Endothelial cell of umbilical vein (primary cell): ENCODE measurements around the gene FRS3. TPM values are rescaled to one million over a fixed set of nuclear protein-coding genes. Genes with fewer than 3 reads are reported as not detected.

Experiments used
- BruUV-seq: library from RNA; stranded (reverse); fragments of 400-500 nt; replicated peaks from 2 replicates; lab custom pipeline; 2021; lab: Mats Ljungman, UMichigan
- CTCF ChIA-PET: fragments of 300-600, 350-600 bp; sonication (Branson Sonifier 250); formaldehyde crosslinking; loops from one replicate; lab custom pipeline; 2021; ENCODE audit warnings: antibody characterized with exemption, inconsistent platforms; lab: Charles Lee
- POLR2A ChIA-PET: fragments of 300-600, 350-600 bp; sonication (Branson Sonifier 250); formaldehyde crosslinking; loops from one replicate; lab custom pipeline; 2021; ENCODE audit warnings: antibody characterized with exemption, inconsistent platforms; lab: Charles Lee
- DNase-seq: peaks from one replicate; pipeline ENCODE4 v3.0.0-alpha.2; 2011; ENCODE audit warnings: low read depth, low spot score
- FAIRE-seq: peaks from 2 replicates; lab custom pipeline; 2011; peaks lifted over from hg19 to GRCh38; lab: Jason Lieb, UNC
- H2AFZ ChIP-seq: 2 replicates; pipeline ENCODE4 v1.6.0; 2012; ENCODE audit warnings: low read depth, low read length, control low read depth, inconsistent platforms
- H3K27ac ChIP-seq: 2 replicates; pipeline ENCODE4 v1.5.1; 2011; ENCODE audit warnings: low read depth, mild to moderate bottlenecking, control low read depth, low read length, moderate library complexity; ENCODE audit not compliant: insufficient read depth
- H3K27me3 ChIP-seq, 2 experiments: 2 replicates each; pipeline versions ENCODE4 v1.6.0 to v1.6.1; 2011; ENCODE audit warnings: low read length in 2 of 2, mixed read lengths in 1 of 2; ENCODE audit not compliant: control insufficient read depth in 2 of 2, insufficient read depth in 2 of 2
- H3K36me3 ChIP-seq, 2 experiments: 2 replicates in 1 of 2; 3 replicates in 1 of 2; pipeline ENCODE4 v1.5.1; 2011; ENCODE audit warnings: low read length in 2 of 2, mild to moderate bottlenecking in 1 of 2, moderate library complexity in 1 of 2; ENCODE audit not compliant: control insufficient read depth in 2 of 2, insufficient read depth in 2 of 2; ENCODE audit errors: extremely low read depth in 1 of 2
- H3K4me1 ChIP-seq: 3 replicates; pipeline ENCODE4 v1.5.1; 2011; ENCODE audit warnings: mild to moderate bottlenecking, low read length; ENCODE audit not compliant: control insufficient read depth, insufficient read depth; ENCODE audit errors: extremely low read depth
- H3K4me2 ChIP-seq: 2 replicates; pipeline ENCODE4 v1.6.1; 2011; ENCODE audit warnings: low read length, control low read depth, mixed read lengths; ENCODE audit not compliant: insufficient read depth
- H3K4me3 ChIP-seq, 3 experiments: fragments of 200-600 bp in 1 of 3; sonication (generic), shearing (Covaris generic) in 1 of 3; replicated peaks in 1 of 3; 2 replicates each; pipeline ENCODE4 v1.5.1; 2011 to 2016; ENCODE audit warnings: control low read depth in 3 of 3, low read length in 3 of 3, mild to moderate bottlenecking in 2 of 3, inconsistent platforms in 1 of 3, low read depth in 1 of 3, moderate library complexity in 1 of 3; ENCODE audit not compliant: insufficient read depth in 1 of 3
- H3K79me2 ChIP-seq: 2 replicates; pipeline ENCODE4 v1.6.0; 2012; ENCODE audit warnings: low read length, inconsistent platforms; ENCODE audit not compliant: control insufficient read depth, insufficient read depth
- H3K9ac ChIP-seq: replicated peaks from 2 replicates; pipeline ENCODE3; 2011; ENCODE audit warnings: low read length, control low read depth; ENCODE audit not compliant: insufficient read depth; ENCODE audit errors: extremely low read depth
- H3K9me1 ChIP-seq: replicated peaks from 3 replicates; pipeline ENCODE4 v1.6.0; 2011; ENCODE audit warnings: mild to moderate bottlenecking, low read length; ENCODE audit not compliant: control insufficient read depth, insufficient read depth; ENCODE audit errors: extremely low read depth
- H3K9me3 ChIP-seq: replicated peaks from 2 replicates; pipeline ENCODE4 v1.5.1; 2012; ENCODE audit warnings: low read length, inconsistent platforms; ENCODE audit not compliant: control insufficient read depth, insufficient read depth
- H4K20me1 ChIP-seq: replicated peaks from 2 replicates; pipeline ENCODE3; 2011; ENCODE audit warnings: mild to moderate bottlenecking, low read length; ENCODE audit not compliant: control insufficient read depth, insufficient read depth; ENCODE audit errors: extremely low read depth
- EZH2 ChIP-seq: IDR thresholded peaks from 2 replicates; pipeline ENCODE4 v1.6.1; 2012; ENCODE audit warnings: borderline replicate concordance, low read depth, mild to moderate bottlenecking, moderate library complexity, low read length, inconsistent platforms; ENCODE audit not compliant: severe bottlenecking
- FOS ChIP-seq: IDR thresholded peaks from 2 replicates; pipeline ENCODE4 v1.6.1; 2011; ENCODE audit warnings: mild to moderate bottlenecking, low read length, moderate library complexity, borderline replicate concordance; ENCODE audit not compliant: insufficient read depth
- GATA2 ChIP-seq: IDR thresholded peaks from 2 replicates; pipeline ENCODE4 v1.7.0; 2011; ENCODE audit warnings: low read depth, mild to moderate bottlenecking, moderate library complexity, mixed read lengths, low read length; ENCODE audit not compliant: insufficient read length, insufficient read depth
- JUN ChIP-seq: IDR thresholded peaks from 2 replicates; pipeline ENCODE4 v1.6.1; 2011; ENCODE audit warnings: borderline replicate concordance, low read depth; ENCODE audit not compliant: insufficient read length, insufficient read depth
- MYC ChIP-seq: IDR thresholded peaks from one replicate; pipeline ENCODE4 v1.6.1; 2011; ENCODE audit warnings: mild to moderate bottlenecking, low read depth, low read length
- POLR2A ChIP-seq: IDR thresholded peaks from 2 replicates; pipeline ENCODE4 v1.6.1; 2012; ENCODE audit warnings: low read depth, mild to moderate bottlenecking, control low read depth, low read length
- POLR2AphosphoS5 ChIP-seq: IDR thresholded peaks from 2 replicates; pipeline ENCODE4 v1.6.1; 2012; ENCODE audit warnings: low read depth, mild to moderate bottlenecking, control low read depth, low read length, moderate library complexity; ENCODE audit not compliant: insufficient read depth
- dilution Hi-C: fragments of 300-500 bp; cut with MboI; formaldehyde crosslinking; loops from one replicate; pipeline ENCODE4 v1.15.0; 2019; ENCODE audit warnings: low sequenced_read_pairs; ENCODE audit not compliant: extremely low pct_ligation_motif_present
- intact Hi-C: fragments of 100-400 bp; cut with micrococcal nuclease; formaldehyde crosslinking; loops from one replicate; pipeline ENCODE4 v1.10.0; 2022
- polyA plus RNA-seq, 4 experiments: library from polyadenylated mRNA; depleted of rRNA in 3 of 4; stranded (reverse) in 3 of 4; unstranded in 1 of 4; fragments of >200 nt; gene quantifications; 2 replicates each; pipeline versions ENCODE4 v1.2.1 to v1.2.3, GENCODE V29; 2011 to 2012; ENCODE audit warnings: missing spikeins in 1 of 4
- total RNA-seq: library from RNA; stranded (reverse); gene quantifications from 2 replicates; pipeline ENCODE4 v1.2.3, GENCODE V29; 2021
- TF ChIP-seq, protein P1 (sequence below): IDR thresholded peaks from 2 replicates; pipeline ENCODE4 v1.6.1; 2011; ENCODE audit not compliant: insufficient read depth, insufficient read length
- TF ChIP-seq, protein P2 (sequence below), 2 donors: IDR thresholded peaks; 1 replicate in 1 of 2; 2 replicates in 1 of 2; pipeline ENCODE4 v1.5.1; 2011; ENCODE audit warnings: low read length in 2 of 2, mild to moderate bottlenecking in 2 of 2, moderate library complexity in 2 of 2, control low read depth in 1 of 2, inconsistent platforms in 1 of 2, low read depth in 1 of 2; ENCODE audit not compliant: insufficient read depth in 1 of 2; ENCODE audit errors: extremely low read depth in 1 of 2

FRS3 gene
- total and polyA plus RNA-seq, 2 donors (not counting 3 experiments of a cell fraction or from before 2014, with no cell fraction given): 5.2 to 5.3 TPM

DNA sequence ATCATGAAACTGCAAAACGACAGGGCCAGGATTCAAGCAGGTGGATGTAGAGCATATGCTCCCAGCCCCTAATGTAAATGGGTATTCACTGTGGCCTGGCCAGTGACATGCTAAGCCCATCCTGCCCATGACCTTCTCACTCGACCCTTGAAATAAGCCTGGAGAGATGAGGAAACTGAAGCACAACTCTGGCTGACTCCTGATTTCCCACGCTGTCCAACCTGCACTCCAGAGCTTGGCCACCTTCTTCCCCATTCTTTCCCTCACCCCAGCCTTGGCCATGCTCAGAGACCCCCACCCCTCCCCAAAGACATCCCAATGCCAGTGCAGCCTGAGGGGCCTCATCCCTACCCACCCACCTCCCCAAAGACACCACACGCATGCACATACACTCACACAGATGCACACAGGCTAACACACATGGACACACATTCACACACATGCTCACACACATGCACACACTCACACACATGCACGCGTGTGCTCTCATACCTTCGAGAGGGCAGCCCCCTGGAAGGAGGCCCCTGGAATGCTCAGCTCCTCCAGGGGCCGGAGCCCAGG, 56.7 kb downstream of the FRS3 start:
- no peak overlapping the region for H3K9ac ChIP-seq
- H3K36me3 ChIP-seq: no peaks in the 10 kb centered on the region
- H4K20me1 ChIP-seq: no peaks in the 10 kb centered on the region
- H3K79me2 ChIP-seq: no peaks in the 10 kb centered on the region
- H2AFZ ChIP-seq: no peak overlapping the region
- intact Hi-C loops: no loop called here
- dilution Hi-C loops: no loop called here
- H3K4me1 ChIP-seq: no peaks in the 10 kb centered on the region
- TF ChIP-seq, protein P1, sequence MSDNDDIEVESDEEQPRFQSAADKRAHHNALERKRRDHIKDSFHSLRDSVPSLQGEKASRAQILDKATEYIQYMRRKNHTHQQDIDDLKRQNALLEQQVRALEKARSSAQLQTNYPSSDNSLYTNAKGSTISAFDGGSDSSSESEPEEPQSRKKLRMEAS: no peak
- TF ChIP-seq MYC: no peak
- TF ChIP-seq, protein P2, sequence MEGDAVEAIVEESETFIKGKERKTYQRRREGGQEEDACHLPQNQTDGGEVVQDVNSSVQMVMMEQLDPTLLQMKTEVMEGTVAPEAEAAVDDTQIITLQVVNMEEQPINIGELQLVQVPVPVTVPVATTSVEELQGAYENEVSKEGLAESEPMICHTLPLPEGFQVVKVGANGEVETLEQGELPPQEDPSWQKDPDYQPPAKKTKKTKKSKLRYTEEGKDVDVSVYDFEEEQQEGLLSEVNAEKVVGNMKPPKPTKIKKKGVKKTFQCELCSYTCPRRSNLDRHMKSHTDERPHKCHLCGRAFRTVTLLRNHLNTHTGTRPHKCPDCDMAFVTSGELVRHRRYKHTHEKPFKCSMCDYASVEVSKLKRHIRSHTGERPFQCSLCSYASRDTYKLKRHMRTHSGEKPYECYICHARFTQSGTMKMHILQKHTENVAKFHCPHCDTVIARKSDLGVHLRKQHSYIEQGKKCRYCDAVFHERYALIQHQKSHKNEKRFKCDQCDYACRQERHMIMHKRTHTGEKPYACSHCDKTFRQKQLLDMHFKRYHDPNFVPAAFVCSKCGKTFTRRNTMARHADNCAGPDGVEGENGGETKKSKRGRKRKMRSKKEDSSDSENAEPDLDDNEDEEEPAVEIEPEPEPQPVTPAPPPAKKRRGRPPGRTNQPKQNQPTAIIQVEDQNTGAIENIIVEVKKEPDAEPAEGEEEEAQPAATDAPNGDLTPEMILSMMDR (IDR thresholded peaks at IDR 0.05; ENCODE audit: extremely low read depth in 1 of 2, insufficient read depth in 1 of 2, low read depth in 1 of 2, low read length in 2 of 2): no peak
- TF ChIP-seq EZH2: no peak
- TF ChIP-seq POLR2AphosphoS5: no peak
- no peak for TF ChIP-seq FOS
- TF ChIP-seq JUN: no peak
- TF ChIP-seq GATA2: no peak
- no peak for TF ChIP-seq POLR2A
- FAIRE-seq: no peak
- ChIA-PET CTCF (interaction anchor here (1.0 to 1.4 kb wide), 2 partner anchors 8 to 14 kb away, joined by 3 read pairs; no protein-coding TSS in a partner anchor), POLR2A (no interaction called here)
- no peaks in the 10 kb centered on the region for H3K9me1 ChIP-seq
- no peaks in the 10 kb centered on the region for H3K27me3 ChIP-seq
- H3K9me3 ChIP-seq: no peaks in the 10 kb centered on the region
- no peak overlapping the region for H3K4me2 ChIP-seq
- DNase-seq: no peak
- no peak overlapping the region for H3K4me3 ChIP-seq
- no TSS peak for BruUV-seq
- no peak overlapping the region for H3K27ac ChIP-seq
